K562 (cell line): Measurements from ENCODE around the gene OR5H2. TPM values are rescaled to one million over a fixed set of nuclear protein-coding genes. Genes with fewer than 3 reads are reported as not detected.

ENCODE experiments used
- NELFE ChIP-seq: IDR thresholded peaks from 2 replicates; pipeline ENCODE4 v1.6.1; 2011; ENCODE audit warnings: mild to moderate bottlenecking; ENCODE audit not compliant: insufficient read depth, insufficient read length
- polyA plus RNA-seq, 8 experiments: library from polyadenylated mRNA; depleted of rRNA in 4 of 8; stranded (reverse) in 5 of 8; unstranded in 3 of 8; fragments of >200 nt; fragmentation: Nextera tagmentation in 2 of 8; fragmentation: Illumina TruSeq in 1 of 8; extraction: Ambion mirVana in 2 of 8; extraction: Trizol in 1 of 8; gene quantifications; 2 replicates each; pipeline versions ENCODE4 v1.2.1 to v1.2.3, GENCODE V29; 2011 to 2014; ENCODE audit warnings: inconsistent platforms in 1 of 8, missing spikeins in 1 of 8
- total RNA-seq, 7 experiments: library from RNA; depleted of rRNA in 6 of 7; stranded (reverse); fragments of >200 nt in 6 of 7; fragmentation: Illumina TruSeq in 2 of 7; extraction: Trizol in 2 of 7; gene quantifications; 2 replicates each; pipeline versions ENCODE4 v1.2.1 to v1.2.3, GENCODE V29; 2011 to 2021; ENCODE audit warnings: low replicate concordance in 1 of 7
- TF ChIP-seq, protein P1 (sequence below), 2 experiments: fragments of 450-650 bp; formaldehyde crosslinking in 1 of 2; IDR thresholded peaks; 2 replicates each; pipeline versions ENCODE4 v1.4.0 to v1.6.1; 2014 to 2020; ENCODE audit warnings: mild to moderate bottlenecking in 2 of 2, borderline replicate concordance in 1 of 2, low read depth in 1 of 2

The OR5H2 gene
- total and polyA plus RNA-seq, 9 of the 15 experiments (the other 6 are each of a cell fraction or from before 2014, with no cell fraction given) = not detected

DNA sequence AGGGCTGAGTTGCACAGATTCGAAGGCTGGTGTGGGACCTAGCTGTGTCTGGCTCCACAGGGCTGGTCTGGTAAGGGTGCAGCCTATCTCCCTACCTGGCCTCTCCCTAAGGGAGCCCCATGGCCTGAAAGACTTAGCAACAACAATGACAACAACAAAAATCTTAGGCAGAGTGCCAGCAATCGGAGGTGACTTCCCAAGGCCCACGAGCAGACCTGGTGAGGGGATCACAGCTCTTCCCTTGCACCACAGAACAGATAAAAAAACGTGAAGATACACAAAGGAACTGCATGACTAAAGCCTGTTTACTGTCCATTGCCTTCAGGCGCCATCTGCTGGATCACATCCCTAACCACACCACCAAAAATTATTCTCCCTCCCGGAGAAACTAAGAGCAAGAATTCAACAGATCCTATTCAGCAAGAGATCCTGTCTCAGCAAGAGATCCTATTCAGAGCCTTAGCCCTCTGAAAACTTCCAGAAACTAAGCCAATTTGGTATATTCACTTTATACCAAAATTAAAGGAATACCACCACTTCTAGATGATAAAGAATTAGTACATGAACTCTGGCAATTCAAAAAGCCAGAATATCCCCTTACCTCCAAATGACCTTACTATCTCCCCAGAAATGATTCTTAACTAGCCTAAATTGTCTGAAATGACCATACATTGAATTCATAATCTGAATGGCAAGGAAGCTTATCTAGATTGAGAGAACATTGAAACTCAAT, 47.3 kb downstream of the OR5H2 start (continued):
- TF ChIP-seq, protein P1, sequence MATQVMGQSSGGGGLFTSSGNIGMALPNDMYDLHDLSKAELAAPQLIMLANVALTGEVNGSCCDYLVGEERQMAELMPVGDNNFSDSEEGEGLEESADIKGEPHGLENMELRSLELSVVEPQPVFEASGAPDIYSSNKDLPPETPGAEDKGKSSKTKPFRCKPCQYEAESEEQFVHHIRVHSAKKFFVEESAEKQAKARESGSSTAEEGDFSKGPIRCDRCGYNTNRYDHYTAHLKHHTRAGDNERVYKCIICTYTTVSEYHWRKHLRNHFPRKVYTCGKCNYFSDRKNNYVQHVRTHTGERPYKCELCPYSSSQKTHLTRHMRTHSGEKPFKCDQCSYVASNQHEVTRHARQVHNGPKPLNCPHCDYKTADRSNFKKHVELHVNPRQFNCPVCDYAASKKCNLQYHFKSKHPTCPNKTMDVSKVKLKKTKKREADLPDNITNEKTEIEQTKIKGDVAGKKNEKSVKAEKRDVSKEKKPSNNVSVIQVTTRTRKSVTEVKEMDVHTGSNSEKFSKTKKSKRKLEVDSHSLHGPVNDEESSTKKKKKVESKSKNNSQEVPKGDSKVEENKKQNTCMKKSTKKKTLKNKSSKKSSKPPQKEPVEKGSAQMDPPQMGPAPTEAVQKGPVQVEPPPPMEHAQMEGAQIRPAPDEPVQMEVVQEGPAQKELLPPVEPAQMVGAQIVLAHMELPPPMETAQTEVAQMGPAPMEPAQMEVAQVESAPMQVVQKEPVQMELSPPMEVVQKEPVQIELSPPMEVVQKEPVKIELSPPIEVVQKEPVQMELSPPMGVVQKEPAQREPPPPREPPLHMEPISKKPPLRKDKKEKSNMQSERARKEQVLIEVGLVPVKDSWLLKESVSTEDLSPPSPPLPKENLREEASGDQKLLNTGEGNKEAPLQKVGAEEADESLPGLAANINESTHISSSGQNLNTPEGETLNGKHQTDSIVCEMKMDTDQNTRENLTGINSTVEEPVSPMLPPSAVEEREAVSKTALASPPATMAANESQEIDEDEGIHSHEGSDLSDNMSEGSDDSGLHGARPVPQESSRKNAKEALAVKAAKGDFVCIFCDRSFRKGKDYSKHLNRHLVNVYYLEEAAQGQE (IDR thresholded peaks at IDR 0.05; ENCODE audit: borderline replicate concordance) = peak; percentile 36; the same call in 1 of the 2 replicates
- TF ChIP-seq, protein P1 (CRISPR knock-in tag; IDR thresholded peaks at IDR 0.05; ENCODE audit: low read depth) = no peak
- no peak for TF ChIP-seq NELFE
- TF ChIP-seq, all 486 proteins: peak for 5
